HG03064 (cell line): ENCODE results near the gene CAMK2B.

Source experiments
- ATAC-seq: cut with Tn5 transposase; IDR thresholded peaks from one replicate; pipeline ENCODE4 v1.9.1; 2021; ENCODE audit warnings: low read depth; ENCODE audit not compliant: unreplicated experiment

The CAMK2B gene

DNA sequence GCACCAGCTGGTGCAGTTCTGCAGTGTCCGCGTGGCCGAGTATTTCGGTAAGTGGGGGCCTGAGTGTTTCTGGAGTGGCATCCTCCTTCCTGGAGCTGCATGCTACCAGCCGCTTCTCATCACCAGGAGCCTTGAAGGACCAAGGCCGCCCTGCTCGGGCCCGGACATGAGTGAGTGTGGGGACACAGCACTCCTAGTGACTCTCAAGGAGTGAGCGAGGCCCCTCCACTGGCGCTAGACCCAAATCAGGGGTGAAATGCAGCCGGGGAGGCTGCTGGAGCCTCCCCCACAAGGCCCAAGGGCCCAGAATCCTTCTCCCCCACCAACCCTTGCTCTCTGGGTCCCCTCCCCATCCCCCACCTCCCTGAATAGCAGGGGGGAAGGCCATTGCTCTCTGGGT is 48.0 kb downstream of the CAMK2B start:
- ATAC-seq = no peak

DNA sequence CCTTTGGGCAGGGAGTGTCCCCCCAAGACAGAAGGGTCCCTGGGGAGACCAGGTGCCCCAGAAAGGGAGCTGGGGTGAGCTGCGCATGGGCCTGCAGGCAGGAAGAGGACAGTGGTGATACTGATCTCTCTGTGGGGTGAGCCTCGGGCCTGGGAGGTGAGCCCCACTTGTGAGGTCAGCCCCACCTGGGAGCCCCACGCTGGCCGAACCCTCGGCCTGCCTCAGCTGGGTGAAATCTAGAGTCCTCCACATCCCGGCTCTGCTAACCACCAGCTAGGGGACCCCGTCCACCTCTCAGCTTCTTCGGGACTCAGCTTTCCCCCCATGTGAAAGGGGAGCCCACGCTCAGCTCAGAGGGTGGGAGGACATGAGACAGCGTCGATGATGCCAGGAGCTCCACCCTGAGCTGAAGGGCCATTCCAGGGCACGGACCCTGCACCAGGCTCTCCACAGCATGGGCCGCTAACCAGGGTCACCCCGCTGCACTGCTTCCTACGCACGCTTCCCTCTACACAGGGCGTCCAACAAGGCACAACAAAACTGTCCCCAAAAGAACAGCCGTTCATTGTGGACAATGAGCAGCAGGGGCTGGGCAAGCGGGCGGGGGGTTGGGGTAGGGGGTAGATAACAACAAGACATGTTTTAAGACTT is 48.7 kb downstream of the CAMK2B start:
- ATAC-seq = no peak

GRCh38 chr7:44275957-44276570 is 49.3 kb downstream of the CAMK2B start:
- ATAC-seq = no peak

- no peak for ATAC-seq
These were observed 50.2 kb downstream of the CAMK2B start for GRCh38 chr7:44275146-44275545.

DNA sequence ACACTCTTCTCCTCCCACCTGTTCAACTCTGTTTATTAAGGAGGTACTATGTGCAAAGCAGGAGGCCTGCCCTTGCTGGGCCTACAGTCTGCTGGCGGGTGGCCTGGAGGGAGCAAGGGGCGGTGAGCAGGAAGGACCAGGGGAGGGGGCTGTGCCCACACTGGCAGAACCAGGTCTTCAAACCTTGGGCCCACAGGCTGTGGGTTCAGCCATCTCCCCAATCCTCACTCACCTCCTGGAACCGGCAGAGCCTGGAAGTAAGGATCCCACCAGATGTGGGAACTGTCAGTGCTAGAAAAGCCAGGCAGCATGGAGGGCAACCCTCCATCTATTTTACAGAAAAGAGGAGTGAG is 50.8 kb downstream of the CAMK2B start:
- ATAC-seq = no peak

GRCh38 chr7:44273681-44274622 is 51.4 kb downstream of the CAMK2B start:
- no peak for ATAC-seq

GRCh38 chr7:44272981-44273380 is 52.4 kb downstream of the CAMK2B start:
- no peak for ATAC-seq

DNA sequence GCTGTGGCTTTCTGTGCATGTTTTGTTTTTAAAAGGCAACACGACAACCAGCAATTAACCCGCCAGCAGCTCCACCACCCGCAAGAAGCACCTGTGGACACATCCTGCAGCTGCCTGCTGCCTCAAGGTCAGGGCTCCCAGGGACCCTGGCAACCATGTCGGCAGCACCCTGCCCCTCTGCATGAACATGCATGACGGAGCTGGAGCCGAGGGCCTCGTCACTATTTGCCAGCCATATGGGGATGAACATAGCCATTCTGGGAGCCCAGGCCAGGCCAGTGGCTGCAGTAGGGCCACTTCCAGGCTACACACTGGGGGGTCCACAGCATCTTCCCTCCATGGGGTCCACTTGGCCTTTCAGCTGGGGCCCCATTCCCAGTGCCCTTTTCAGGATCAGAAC is 52.9 kb downstream of the CAMK2B start:
- ATAC-seq = no peak

DNA sequence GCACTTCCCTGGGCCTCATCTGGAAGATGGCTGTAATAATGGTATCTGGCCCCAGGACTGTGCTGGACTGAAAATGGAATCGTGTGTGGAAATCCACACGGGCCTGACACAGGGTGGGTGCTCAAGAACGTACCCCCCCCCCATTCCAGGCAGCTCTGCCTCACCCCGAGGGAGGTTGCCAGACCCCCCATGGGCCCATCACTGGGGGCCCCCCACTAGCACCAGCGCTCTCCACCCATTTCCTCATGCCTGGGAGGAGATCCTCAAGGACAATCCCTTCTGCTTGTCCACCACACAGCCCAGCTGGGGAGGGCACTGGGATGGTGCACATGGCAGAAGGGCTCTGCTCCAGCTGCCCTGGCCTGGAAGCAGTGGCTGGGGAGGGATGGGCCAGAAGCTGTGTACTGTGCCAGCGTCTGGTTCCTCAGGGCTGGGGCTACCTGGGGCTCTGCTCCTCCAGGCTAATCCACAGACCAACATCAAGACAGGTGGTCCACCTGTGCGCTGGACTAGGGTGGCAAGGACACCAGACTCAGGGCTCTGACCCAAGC is 55.4 kb downstream of the CAMK2B start:
- no peak for ATAC-seq

DNA sequence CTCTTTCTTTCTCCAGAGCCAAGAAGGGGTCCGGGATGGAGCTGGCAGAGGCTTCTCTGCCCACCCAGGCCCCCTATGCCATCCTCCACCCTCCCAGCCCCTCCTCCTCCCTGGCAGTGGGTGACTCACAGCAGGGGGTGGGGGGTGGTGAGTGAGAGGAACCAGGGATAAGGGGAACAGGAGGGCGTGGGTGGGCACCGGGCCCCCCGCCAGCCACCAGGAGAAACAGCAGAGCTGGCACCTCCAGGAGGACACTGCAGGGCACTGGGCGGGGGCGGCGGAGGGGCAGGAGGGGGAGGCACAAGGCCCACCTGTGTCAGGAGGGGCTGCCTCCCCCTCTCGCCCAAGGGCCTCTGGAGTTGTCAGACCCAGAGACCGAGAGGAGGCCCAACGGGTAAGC is 56.0 kb downstream of the CAMK2B start:
- ATAC-seq = no peak

DNA sequence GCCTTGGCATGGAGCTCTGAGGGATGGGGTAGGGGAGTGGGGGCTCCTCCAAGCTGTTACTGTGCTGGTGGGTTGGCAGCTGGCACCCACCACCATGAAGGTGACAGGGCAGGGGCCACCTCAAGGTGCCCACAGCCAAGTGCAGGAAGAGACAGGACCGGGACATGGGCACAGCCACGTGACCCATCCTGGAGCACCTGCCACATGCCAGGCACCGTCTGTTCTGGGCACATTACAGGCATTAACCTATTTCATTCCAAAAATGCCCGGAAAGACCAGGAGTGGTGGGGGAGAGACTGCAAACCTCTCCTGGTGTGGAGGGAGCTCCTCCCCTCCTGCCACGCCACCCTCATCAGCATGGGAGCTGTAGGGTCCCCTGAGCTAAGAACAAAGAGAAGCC is 56.7 kb downstream of the CAMK2B start:
- ATAC-seq = no peak

DNA sequence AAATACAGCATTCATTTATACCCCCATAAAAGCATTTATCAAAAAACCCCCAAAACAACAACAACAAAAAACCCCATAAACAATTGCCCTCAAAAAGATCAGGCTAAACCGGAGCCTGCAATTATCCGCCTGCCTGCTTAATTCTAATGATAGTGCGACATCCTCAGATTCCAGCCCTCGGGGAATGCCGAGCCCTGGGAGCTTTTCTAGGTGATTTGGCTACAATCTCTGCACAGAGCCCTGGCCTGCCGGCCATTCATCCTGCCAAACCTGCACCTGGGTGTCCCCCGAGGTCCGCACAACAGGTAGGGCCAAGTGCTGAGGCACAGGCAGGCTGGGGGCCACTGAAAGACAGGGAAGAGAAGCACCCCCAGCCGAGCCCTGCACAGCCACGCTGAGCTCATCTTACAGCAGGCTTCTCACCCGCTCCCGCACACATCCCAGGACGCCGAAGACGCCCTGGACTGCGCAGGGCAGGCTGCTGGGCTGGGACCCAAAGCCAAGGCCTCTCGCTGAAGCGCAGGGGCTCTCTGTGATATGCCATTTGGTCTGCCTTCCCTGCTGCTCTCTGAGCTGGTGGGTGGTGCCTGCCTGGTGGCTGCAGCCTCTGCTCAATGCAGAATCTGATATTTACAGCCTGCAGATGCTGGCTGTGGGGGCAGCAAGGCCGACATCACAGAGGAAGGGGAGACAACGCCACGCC is 57.5 kb downstream of the CAMK2B start:
- no peak for ATAC-seq

GRCh38 chr7:44267178-44267577 is 58.2 kb downstream of the CAMK2B start:
- ATAC-seq = no peak

DNA sequence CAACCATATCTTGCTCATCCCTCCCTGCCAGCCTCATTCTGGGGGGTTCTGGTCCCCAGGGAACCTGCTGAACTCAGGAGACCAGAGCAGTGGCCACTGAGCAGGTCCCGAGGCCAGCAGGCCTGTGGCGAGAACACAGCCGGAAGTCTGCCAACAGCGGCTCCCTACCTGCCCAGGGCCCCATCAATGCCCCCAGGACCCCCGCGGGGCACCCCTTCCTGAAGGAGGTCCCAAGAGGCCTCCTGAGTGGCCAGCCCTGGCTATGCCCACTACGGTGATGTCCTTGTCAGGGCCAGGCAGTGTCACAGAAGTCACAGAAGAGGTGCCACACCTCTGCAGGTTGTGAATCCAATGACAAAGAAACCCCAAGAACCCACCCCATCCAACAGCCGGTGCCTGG is 58.9 kb downstream of the CAMK2B start:
- ATAC-seq = no peak

- ATAC-seq = no peak
These were observed 59.7 kb downstream of the CAMK2B start for GRCh38 chr7:44265728-44266127.

- no peak for ATAC-seq
These were observed 61.0 kb downstream of the CAMK2B start for GRCh38 chr7:44264221-44264931.

DNA sequence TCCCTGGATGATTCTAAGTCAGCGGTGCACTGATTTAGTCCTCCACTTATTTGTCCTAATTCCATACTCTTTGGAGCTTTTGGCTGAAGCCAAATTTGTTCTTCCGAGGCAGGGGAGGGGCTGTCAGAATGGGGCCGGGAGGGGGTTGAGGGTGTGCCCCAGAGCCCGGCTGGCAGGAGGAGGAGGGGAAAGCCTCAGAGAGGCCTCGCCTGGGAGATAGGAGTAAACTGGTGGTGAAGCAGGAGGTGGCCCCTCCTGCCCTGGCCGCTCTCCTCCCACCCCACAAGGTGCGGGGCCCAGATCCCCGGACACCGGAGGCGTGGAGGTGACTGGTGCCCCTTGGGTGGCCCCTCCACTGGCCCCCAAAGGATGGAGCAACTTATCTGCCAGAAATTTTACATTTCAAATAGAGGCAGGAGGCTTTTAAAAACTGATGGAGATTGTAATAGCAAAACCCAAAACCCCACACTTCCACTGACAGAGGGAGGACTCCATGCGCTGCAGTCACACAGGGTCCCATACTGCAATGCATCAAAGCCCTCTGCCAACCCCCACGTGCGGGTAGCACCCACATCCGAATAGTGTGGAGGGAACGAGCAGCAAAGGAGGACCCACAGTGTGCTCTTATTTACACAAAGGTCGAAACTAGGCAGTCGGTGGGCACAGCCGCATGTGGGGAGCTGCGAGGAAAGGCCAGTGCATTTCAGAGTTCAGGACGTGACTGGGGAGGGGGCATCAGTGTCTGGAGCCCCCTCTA is 61.9 kb downstream of the CAMK2B start:
- ATAC-seq = no peak

DNA sequence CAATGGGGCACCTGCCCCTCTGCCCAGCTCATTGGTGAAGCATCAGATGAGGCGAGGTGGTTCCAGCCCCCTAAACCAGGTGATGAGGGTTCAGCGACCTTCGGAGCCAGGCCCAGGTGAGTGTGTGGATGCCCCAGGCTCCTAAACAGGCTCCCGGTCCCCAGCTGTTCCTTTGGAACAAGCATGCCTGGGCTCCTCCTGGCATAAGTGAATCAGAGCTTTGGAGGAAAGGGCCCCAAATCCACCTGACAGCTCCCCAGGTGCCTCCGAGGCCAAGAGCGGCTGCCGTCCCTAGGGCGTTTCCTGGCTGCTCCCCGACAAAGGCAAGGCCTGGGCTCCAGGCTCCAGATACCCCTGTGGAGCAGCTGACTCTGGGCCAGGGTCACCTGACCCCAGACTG is 63.4 kb downstream of the CAMK2B start:
- ATAC-seq = no peak

DNA sequence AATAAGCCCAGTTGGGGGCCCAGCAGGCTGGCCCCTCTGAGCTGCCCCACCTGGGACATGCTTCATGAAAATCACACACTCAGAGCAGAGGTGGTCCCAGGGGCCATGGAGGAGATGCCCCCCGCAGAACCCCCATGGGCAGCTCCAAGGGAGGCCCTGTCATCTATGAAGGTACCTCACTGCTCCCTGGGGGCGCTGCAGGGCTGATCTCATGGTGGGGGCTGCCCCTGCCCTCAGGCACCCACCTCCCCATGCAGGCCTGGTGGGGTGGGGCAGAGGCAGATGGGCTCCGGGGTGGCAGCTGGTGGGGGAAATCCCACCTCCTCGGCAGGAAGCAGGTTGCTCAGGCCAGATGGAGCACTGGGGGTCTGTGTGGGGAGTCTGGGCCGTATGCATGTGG is 64.2 kb downstream of the CAMK2B start:
- no peak for ATAC-seq
